Measurements from ENCODE around the gene IDH2. TPM values are rescaled to one million over a fixed set of nuclear protein-coding genes. Genes with fewer than 3 reads are reported as not detected.

Gene IDH2
- total and polyA plus RNA-seq, 2 donors (not counting 3 experiments of a cell fraction or from before 2014, with no cell fraction given) = 123 to 127 TPM

DNA sequence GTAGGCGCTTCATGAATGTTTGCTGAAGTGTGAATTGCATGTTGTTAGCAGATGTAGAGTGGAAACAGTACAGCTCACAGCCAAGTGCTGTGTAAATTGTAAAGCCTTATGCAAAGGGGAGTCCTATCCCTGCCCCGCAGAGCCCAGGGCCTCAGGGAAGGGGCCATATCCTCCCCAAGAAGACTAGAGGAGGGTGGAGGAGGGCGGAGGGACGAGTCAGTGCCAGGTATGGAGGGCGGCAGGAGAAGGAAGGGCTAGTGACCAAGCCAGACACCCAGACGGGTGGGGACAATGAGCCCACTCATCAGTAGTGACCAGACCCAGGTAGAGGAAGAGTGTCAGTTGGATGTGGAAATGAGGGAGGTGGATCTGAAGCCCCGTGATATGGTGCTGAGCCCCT lies 56.0 kb downstream of the IDH2 start:
- CTCF ChIA-PET = interaction anchor here (1.2 to 1.4 kb wide), 2 partner anchors 12 to 285 kb away, joined by 4 read pairs; no protein-coding TSS in a partner anchor
- Histone ChIP-seq H2AFZ (ENCODE audit: low read depth, low read length) (no peak overlapping the region), H3K9me3 (replicated peaks; ENCODE audit: control insufficient read depth, insufficient read depth, low read length) (no peaks in the 10 kb centered on the region), H3K27ac (ENCODE audit: insufficient read depth, low read depth, low read length) (no peak overlapping the region), H3K27me3 (ENCODE audit: control insufficient read depth in 2 of 2, insufficient read depth in 2 of 2, low read length in 2 of 2) (no peaks in the 10 kb centered on the region), H3K4me1 (ENCODE audit: control insufficient read depth, extremely low read depth, insufficient read depth, low read length) (no peaks in the 10 kb centered on the region), H3K79me2 (ENCODE audit: control insufficient read depth, insufficient read depth, low read length) (peaks cover 2% of the 10 kb centered on the region), H3K9me1 (replicated peaks; ENCODE audit: control insufficient read depth, extremely low read depth, insufficient read depth, low read length) (no peaks in the 10 kb centered on the region), H4K20me1 (replicated peaks; ENCODE audit: control insufficient read depth, extremely low read depth, insufficient read depth, low read length) (no peaks in the 10 kb centered on the region), H3K9ac (replicated peaks; ENCODE audit: extremely low read depth, insufficient read depth, low read length) (no peak overlapping the region), H3K36me3 (ENCODE audit: control insufficient read depth in 2 of 2, extremely low read depth in 1 of 2, insufficient read depth in 2 of 2, low read length in 2 of 2) (no peaks in the 10 kb centered on the region), H3K4me3 (replicated peaks in 1 of 3; ENCODE audit: insufficient read depth in 1 of 3, low read depth in 1 of 3, low read length in 3 of 3) (no peak overlapping the region), H3K4me2 (ENCODE audit: insufficient read depth, low read length) (no peak overlapping the region)
- no peak for DNase-seq (ENCODE audit: low read depth, low spot score)
- no TSS peak for BruUV-seq (replicated peaks)
- FAIRE-seq = no peak
- TF ChIP-seq MAX (IDR thresholded peaks at IDR 0.05; ENCODE audit: insufficient read depth, insufficient read length) (no peak), EZH2 (IDR thresholded peaks at IDR 0.05; ENCODE audit: borderline replicate concordance, low read depth, low read length, severe bottlenecking) (no peak), JUN (IDR thresholded peaks at IDR 0.05; ENCODE audit: borderline replicate concordance, insufficient read depth, insufficient read length, low read depth) (no peak), POLR2A (IDR thresholded peaks at IDR 0.05; ENCODE audit: low read depth, low read length) (no peak), GATA2 (IDR thresholded peaks at IDR 0.05; ENCODE audit: insufficient read depth, insufficient read length, low read depth, low read length) (no peak), FOS (IDR thresholded peaks at IDR 0.05; ENCODE audit: borderline replicate concordance, insufficient read depth, low read length) (no peak), POLR2AphosphoS5 (IDR thresholded peaks at IDR 0.05; ENCODE audit: insufficient read depth, low read depth, low read length) (no peak), MYC (IDR thresholded peaks at IDR 0.05; ENCODE audit: low read depth, low read length) (no peak)
- TF ChIP-seq, protein P1, sequence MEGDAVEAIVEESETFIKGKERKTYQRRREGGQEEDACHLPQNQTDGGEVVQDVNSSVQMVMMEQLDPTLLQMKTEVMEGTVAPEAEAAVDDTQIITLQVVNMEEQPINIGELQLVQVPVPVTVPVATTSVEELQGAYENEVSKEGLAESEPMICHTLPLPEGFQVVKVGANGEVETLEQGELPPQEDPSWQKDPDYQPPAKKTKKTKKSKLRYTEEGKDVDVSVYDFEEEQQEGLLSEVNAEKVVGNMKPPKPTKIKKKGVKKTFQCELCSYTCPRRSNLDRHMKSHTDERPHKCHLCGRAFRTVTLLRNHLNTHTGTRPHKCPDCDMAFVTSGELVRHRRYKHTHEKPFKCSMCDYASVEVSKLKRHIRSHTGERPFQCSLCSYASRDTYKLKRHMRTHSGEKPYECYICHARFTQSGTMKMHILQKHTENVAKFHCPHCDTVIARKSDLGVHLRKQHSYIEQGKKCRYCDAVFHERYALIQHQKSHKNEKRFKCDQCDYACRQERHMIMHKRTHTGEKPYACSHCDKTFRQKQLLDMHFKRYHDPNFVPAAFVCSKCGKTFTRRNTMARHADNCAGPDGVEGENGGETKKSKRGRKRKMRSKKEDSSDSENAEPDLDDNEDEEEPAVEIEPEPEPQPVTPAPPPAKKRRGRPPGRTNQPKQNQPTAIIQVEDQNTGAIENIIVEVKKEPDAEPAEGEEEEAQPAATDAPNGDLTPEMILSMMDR (IDR thresholded peaks at IDR 0.05; ENCODE audit: extremely low read depth in 1 of 2, insufficient read depth in 1 of 2, low read depth in 1 of 2, low read length in 2 of 2) = no peak
- dilution Hi-C loops (cut with MboI; ENCODE audit: extremely low pct_ligation_motif_present, low sequenced_read_pairs) = no loop called here
- POLR2A ChIA-PET = no interaction called here
- intact Hi-C loops (cut with micrococcal nuclease) = no loop called here

Data from endothelial cell of umbilical vein (primary cell).